ENCODE data around the gene SMIM41. TPM values are rescaled to one million over a fixed set of nuclear protein-coding genes. Genes with fewer than 3 reads are reported as not detected.
A peak's percentile ranks its signal among the peaks of the same experiment; 100 is the strongest.

Gene SMIM41
- total RNA-seq, 1 experiment from 2014 or later: not detected

GRCh38 chr12:52037248-52037861 is 42.1 kb upstream of the SMIM41 start:
- Histone ChIP-seq H3K9me2 (replicated peaks; ENCODE audit: low read length) (no peaks in the 10 kb centered on the region), H3K9me3 (ENCODE audit: low read length) (no peaks in the 10 kb centered on the region), H3K79me2 (ENCODE audit: low read length) (peaks cover 16% of the 10 kb centered on the region; the same call in 1 of the 2 replicates), H4K20me1 (ENCODE audit: low read length) (no peaks in the 10 kb centered on the region), H3K27me3 (ENCODE audit: low read length) (no peaks in the 10 kb centered on the region), H3K9ac (ENCODE audit: low read length) (peak overlapping the region; percentile 97), H3K4me2 (ENCODE audit: low read length) (peak overlapping the region; percentile 95), H3K4me1 (ENCODE audit: insufficient read depth, low read length) (peaks cover 25% of the 10 kb centered on the region), H3K4me3 (ENCODE audit: low read length) (peak overlapping the region; percentile 91), H3K36me3 (ENCODE audit: low read depth, low read length) (no peaks in the 10 kb centered on the region), H2AFZ (ENCODE audit: low read length) (peak overlapping the region; percentile 58), H3F3A (ENCODE audit: low read length, unreplicated experiment) (no peaks in the 10 kb centered on the region), H3K27ac (ENCODE audit: low read length) (peak overlapping the region; percentile 67)
- BruUV-seq (replicated peaks): no TSS peak
- POLR2A ChIA-PET (ENCODE audit: unreplicated experiment): no interaction called here
- intact Hi-C loops (cut with micrococcal nuclease): loop anchor here (1.0 kb wide), 1 partner anchor 13 kb away; no protein-coding TSS in a partner anchor
- peak; percentile 36 for DNase-seq
- CTCF ChIA-PET: interaction anchor here (0.9 to 1.0 kb wide), 2 partner anchors 12 to 14 kb away, joined by 3 to 20 read pairs; no protein-coding TSS in a partner anchor
- TF ChIP-seq, protein P1, sequence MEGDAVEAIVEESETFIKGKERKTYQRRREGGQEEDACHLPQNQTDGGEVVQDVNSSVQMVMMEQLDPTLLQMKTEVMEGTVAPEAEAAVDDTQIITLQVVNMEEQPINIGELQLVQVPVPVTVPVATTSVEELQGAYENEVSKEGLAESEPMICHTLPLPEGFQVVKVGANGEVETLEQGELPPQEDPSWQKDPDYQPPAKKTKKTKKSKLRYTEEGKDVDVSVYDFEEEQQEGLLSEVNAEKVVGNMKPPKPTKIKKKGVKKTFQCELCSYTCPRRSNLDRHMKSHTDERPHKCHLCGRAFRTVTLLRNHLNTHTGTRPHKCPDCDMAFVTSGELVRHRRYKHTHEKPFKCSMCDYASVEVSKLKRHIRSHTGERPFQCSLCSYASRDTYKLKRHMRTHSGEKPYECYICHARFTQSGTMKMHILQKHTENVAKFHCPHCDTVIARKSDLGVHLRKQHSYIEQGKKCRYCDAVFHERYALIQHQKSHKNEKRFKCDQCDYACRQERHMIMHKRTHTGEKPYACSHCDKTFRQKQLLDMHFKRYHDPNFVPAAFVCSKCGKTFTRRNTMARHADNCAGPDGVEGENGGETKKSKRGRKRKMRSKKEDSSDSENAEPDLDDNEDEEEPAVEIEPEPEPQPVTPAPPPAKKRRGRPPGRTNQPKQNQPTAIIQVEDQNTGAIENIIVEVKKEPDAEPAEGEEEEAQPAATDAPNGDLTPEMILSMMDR (conservative IDR thresholded peaks at IDR 0.05; ENCODE audit: low read depth, low read length): peak; percentile 28; the same call in 1 of the 2 replicates
- TF ChIP-seq EZH2 (IDR thresholded peaks at IDR 0.05; ENCODE audit: low read length, unreplicated experiment) (no peak), EZH2phosphoT487 (IDR thresholded peaks at IDR 0.05; ENCODE audit: borderline replicate concordance, low read length) (no peak)
- no peak for ATAC-seq

- Histone ChIP-seq H3K9me2 (replicated peaks; ENCODE audit: low read length) (no peaks in the 10 kb centered on the region), H3K4me3 (ENCODE audit: low read length) (peak overlapping the region; percentile 91; the same call in 1 of the 2 replicates), H3K79me2 (ENCODE audit: low read length) (peaks cover 16% of the 10 kb centered on the region; the same call in 1 of the 2 replicates), H3K27me3 (ENCODE audit: low read length) (no peaks in the 10 kb centered on the region), H4K20me1 (ENCODE audit: low read length) (no peaks in the 10 kb centered on the region), H3K4me1 (ENCODE audit: insufficient read depth, low read length) (peaks cover 17% of the 10 kb centered on the region; the same call in 1 of the 2 replicates), H3F3A (ENCODE audit: low read length, unreplicated experiment) (no peaks in the 10 kb centered on the region), H3K27ac (ENCODE audit: low read length) (no peak overlapping the region), H3K4me2 (ENCODE audit: low read length) (peak overlapping the region; percentile 95), H3K9ac (ENCODE audit: low read length) (no peak overlapping the region), H3K36me3 (ENCODE audit: low read depth, low read length) (no peaks in the 10 kb centered on the region), H2AFZ (ENCODE audit: low read length) (no peak overlapping the region), H3K9me3 (ENCODE audit: low read length) (no peaks in the 10 kb centered on the region)
- ATAC-seq: no peak
- no peak for TF ChIP-seq EZH2 (IDR thresholded peaks at IDR 0.05; ENCODE audit: low read length, unreplicated experiment)
- TF ChIP-seq EZH2phosphoT487 (IDR thresholded peaks at IDR 0.05; ENCODE audit: borderline replicate concordance, low read length): no peak
- TF ChIP-seq, protein P1 (conservative IDR thresholded peaks at IDR 0.05; ENCODE audit: low read depth, low read length): no peak
- intact Hi-C loops (cut with micrococcal nuclease): no loop called here
- POLR2A ChIA-PET (ENCODE audit: unreplicated experiment): no interaction called here
- DNase-seq: no peak
- TSS peak; percentile 16 for BruUV-seq (replicated peaks)
- CTCF ChIA-PET: no interaction called here
Measured at GRCh38 chr12:52038447-52038846, 41.1 kb upstream of the SMIM41 start.

DNA sequence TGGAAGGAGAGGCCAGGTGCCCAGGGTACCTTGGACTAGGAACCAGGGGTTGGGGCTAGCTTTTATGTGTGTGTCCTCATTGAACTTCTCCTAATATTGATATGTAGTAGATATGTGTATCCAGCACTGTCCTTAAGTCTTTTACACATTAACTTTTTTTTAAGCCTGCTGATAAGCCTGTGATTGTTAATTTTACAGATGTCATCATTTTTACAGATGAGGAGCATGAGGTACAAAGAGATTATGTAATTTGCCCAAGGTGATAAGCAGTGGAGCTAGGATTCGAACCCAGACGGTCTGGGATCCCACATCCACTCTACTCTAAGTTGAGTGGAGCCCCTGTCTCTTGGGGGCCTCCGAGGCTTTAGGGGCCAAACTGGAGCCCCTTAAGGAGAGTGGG is 38.5 kb upstream of the SMIM41 start:
- Histone ChIP-seq H3K9ac (ENCODE audit: low read length) (no peak overlapping the region), H3K9me2 (replicated peaks; ENCODE audit: low read length) (no peaks in the 10 kb centered on the region), H3K79me2 (ENCODE audit: low read length) (peaks cover 16% of the 10 kb centered on the region; the same call in 1 of the 2 replicates), H3F3A (ENCODE audit: low read length, unreplicated experiment) (no peaks in the 10 kb centered on the region), H4K20me1 (ENCODE audit: low read length) (no peaks in the 10 kb centered on the region), H3K27ac (ENCODE audit: low read length) (no peak overlapping the region), H3K36me3 (ENCODE audit: low read depth, low read length) (no peaks in the 10 kb centered on the region), H2AFZ (ENCODE audit: low read length) (no peak overlapping the region), H3K27me3 (ENCODE audit: low read length) (no peaks in the 10 kb centered on the region), H3K4me2 (ENCODE audit: low read length) (no peak overlapping the region), H3K4me1 (ENCODE audit: insufficient read depth, low read length) (peaks cover 20% of the 10 kb centered on the region; the same call in 1 of the 2 replicates), H3K9me3 (ENCODE audit: low read length) (no peaks in the 10 kb centered on the region), H3K4me3 (ENCODE audit: low read length) (no peak overlapping the region)
- no peak for TF ChIP-seq EZH2phosphoT487 (IDR thresholded peaks at IDR 0.05; ENCODE audit: borderline replicate concordance, low read length)
- TF ChIP-seq, protein P1 (conservative IDR thresholded peaks at IDR 0.05; ENCODE audit: low read depth, low read length): no peak
- no peak for TF ChIP-seq EZH2 (IDR thresholded peaks at IDR 0.05; ENCODE audit: low read length, unreplicated experiment)
- ChIA-PET POLR2A (ENCODE audit: unreplicated experiment) (no interaction called here), CTCF (no interaction called here)
- no TSS peak for BruUV-seq (replicated peaks)
- intact Hi-C loops (cut with micrococcal nuclease): no loop called here
- ATAC-seq (no peak), DNase-seq (no peak)

Data from PC-3 (cell line).